HepG2 (cell line): ENCODE data around the gene CENPE. TPM values are rescaled to one million over a fixed set of nuclear protein-coding genes. Genes with fewer than 3 reads are reported as not detected.

Source experiments
- ADNP ChIP-seq: sonication (generic); formaldehyde crosslinking; IDR thresholded peaks from 2 replicates; pipeline ENCODE4 v1.4.0; 2020; ENCODE audit warnings: missing genetic modification reagents
- AHR ChIP-seq: IDR thresholded peaks from 2 replicates; pipeline ENCODE4 v1.6.1; 2018; ENCODE audit warnings: missing genetic modification reagents, missing compliant biosample characterization
- CTCF ChIP-seq: sonication (generic); formaldehyde crosslinking; IDR thresholded peaks from 2 replicates; pipeline ENCODE4 v1.5.0; 2020; ENCODE audit warnings: mild to moderate bottlenecking, missing genetic modification reagents, moderate library complexity
- FOXC1 ChIP-seq: sonication (generic); formaldehyde crosslinking; IDR thresholded peaks from 2 replicates; pipeline ENCODE4 v1.8.0; 2022; ENCODE audit warnings: mild to moderate bottlenecking, missing genetic modification reagents, borderline replicate concordance
- GLMP ChIP-seq: sonication (generic); formaldehyde crosslinking; IDR thresholded peaks from 2 replicates; pipeline ENCODE4 v1.9.0; 2021; ENCODE audit warnings: missing genetic modification reagents, mild to moderate bottlenecking, borderline replicate concordance
- IRX3 ChIP-seq: sonication (generic); formaldehyde crosslinking; IDR thresholded peaks from 2 replicates; pipeline ENCODE4 v1.8.1; 2023; ENCODE audit warnings: mild to moderate bottlenecking, low read depth, missing genetic modification reagents, borderline replicate concordance
- KMT2A ChIP-seq: sonication (generic); formaldehyde crosslinking; IDR thresholded peaks from 2 replicates; pipeline ENCODE4 v1.4.0; 2020; ENCODE audit warnings: missing genetic modification reagents
- MATR3 ChIP-seq: sonication (generic); formaldehyde crosslinking; IDR thresholded peaks from 2 replicates; pipeline ENCODE4 v1.4.0; 2020; ENCODE audit warnings: missing genetic modification reagents
- MED13 ChIP-seq: sonication (generic); formaldehyde crosslinking; IDR thresholded peaks from 2 replicates; pipeline ENCODE4 v1.5.0; 2020; ENCODE audit warnings: missing genetic modification reagents
- MEIS1 ChIP-seq: sonication (generic); formaldehyde crosslinking; IDR thresholded peaks from 2 replicates; pipeline ENCODE4 v1.9.0; 2021; ENCODE audit warnings: mild to moderate bottlenecking, missing genetic modification reagents, moderate library complexity, borderline replicate concordance
- NCOA5 ChIP-seq: sonication (generic); formaldehyde crosslinking; IDR thresholded peaks from 2 replicates; pipeline ENCODE4 v1.4.0; 2020; ENCODE audit warnings: missing genetic modification reagents
- TBX3 ChIP-seq: fragments of 450-650 bp; IDR thresholded peaks from 2 replicates; pipeline ENCODE4 v1.6.1; 2017; ENCODE audit warnings: antibody characterized with exemption, mild to moderate bottlenecking, inconsistent platforms, borderline replicate concordance
- TCF7L2 ChIP-seq: IDR thresholded peaks from 2 replicates; pipeline ENCODE4 v1.6.1; 2011; ENCODE audit warnings: mild to moderate bottlenecking, low read depth, low read length, moderate library complexity
- ZBTB7B ChIP-seq: sonication (generic); formaldehyde crosslinking; IDR thresholded peaks from 2 replicates; pipeline ENCODE4 v1.4.0; 2020; ENCODE audit warnings: missing genetic modification reagents
- ZIK1 ChIP-seq: sonication (generic); formaldehyde crosslinking; IDR thresholded peaks from 2 replicates; pipeline ENCODE4 v1.5.0; 2020; ENCODE audit warnings: mild to moderate bottlenecking, low read depth, missing genetic modification reagents, borderline replicate concordance
- ZMAT5 ChIP-seq: sonication (generic); formaldehyde crosslinking; IDR thresholded peaks from 2 replicates; pipeline ENCODE4 v1.5.0; 2020; ENCODE audit warnings: mild to moderate bottlenecking, low read depth, missing genetic modification reagents, borderline replicate concordance
- ZNF546 ChIP-seq: sonication (generic); formaldehyde crosslinking; conservative IDR thresholded peaks from 2 replicates; pipeline ENCODE4 v1.8.1; 2023; ENCODE audit warnings: mild to moderate bottlenecking, missing genetic modification reagents
- ZSCAN12 ChIP-seq: sonication (generic); formaldehyde crosslinking; IDR thresholded peaks from 2 replicates; pipeline ENCODE4 v1.9.0; 2021; ENCODE audit warnings: mild to moderate bottlenecking, missing genetic modification reagents
- polyA plus RNA-seq, 8 experiments: library from polyadenylated mRNA; depleted of rRNA in 3 of 8; stranded (reverse) in 7 of 8; unstranded in 1 of 8; fragments of >200 nt; fragmentation: Illumina TruSeq in 4 of 8; extraction: Trizol in 4 of 8; gene quantifications; 2 replicates each; pipeline versions ENCODE4 v1.2.1 to v1.2.3, GENCODE V29; 2011 to 2016; ENCODE audit warnings: low read depth in 4 of 8, missing spikeins in 1 of 8, mixed read lengths in 1 of 8; ENCODE audit not compliant: insufficient read depth in 1 of 8
- total RNA-seq, 5 experiments: library from RNA; depleted of rRNA; stranded (reverse); fragments of >200 nt; fragmentation: Illumina TruSeq; extraction: Trizol; gene quantifications; 2 replicates each; pipeline ENCODE4 v1.2.3, GENCODE V29; 2016; ENCODE audit warnings: low read depth in 1 of 5
- TF ChIP-seq, protein P1 (sequence below): sonication (generic); formaldehyde crosslinking; IDR thresholded peaks from 2 replicates; pipeline ENCODE4 v1.4.0; 2020; ENCODE audit warnings: missing genetic modification reagents, borderline replicate concordance
- TF ChIP-seq, protein P2 (sequence below): sonication (generic); formaldehyde crosslinking; IDR thresholded peaks from 2 replicates; pipeline ENCODE4 v1.5.1; 2020; ENCODE audit warnings: missing genetic modification reagents, mild to moderate bottlenecking, borderline replicate concordance
- TF ChIP-seq, protein P3 (sequence below): sonication (generic); formaldehyde crosslinking; IDR thresholded peaks from 2 replicates; pipeline ENCODE4 v1.4.0; 2020; ENCODE audit warnings: missing genetic modification reagents

CENPE gene
- total and polyA plus RNA-seq, 2 of the 13 experiments (the other 11 are each of a cell fraction or from before 2014, with no cell fraction given) = 2.1 to 19.8 TPM

GRCh38 chr4:103198111-103198765 is at the start of gene CENPE (continued):
- TF ChIP-seq, protein P1, sequence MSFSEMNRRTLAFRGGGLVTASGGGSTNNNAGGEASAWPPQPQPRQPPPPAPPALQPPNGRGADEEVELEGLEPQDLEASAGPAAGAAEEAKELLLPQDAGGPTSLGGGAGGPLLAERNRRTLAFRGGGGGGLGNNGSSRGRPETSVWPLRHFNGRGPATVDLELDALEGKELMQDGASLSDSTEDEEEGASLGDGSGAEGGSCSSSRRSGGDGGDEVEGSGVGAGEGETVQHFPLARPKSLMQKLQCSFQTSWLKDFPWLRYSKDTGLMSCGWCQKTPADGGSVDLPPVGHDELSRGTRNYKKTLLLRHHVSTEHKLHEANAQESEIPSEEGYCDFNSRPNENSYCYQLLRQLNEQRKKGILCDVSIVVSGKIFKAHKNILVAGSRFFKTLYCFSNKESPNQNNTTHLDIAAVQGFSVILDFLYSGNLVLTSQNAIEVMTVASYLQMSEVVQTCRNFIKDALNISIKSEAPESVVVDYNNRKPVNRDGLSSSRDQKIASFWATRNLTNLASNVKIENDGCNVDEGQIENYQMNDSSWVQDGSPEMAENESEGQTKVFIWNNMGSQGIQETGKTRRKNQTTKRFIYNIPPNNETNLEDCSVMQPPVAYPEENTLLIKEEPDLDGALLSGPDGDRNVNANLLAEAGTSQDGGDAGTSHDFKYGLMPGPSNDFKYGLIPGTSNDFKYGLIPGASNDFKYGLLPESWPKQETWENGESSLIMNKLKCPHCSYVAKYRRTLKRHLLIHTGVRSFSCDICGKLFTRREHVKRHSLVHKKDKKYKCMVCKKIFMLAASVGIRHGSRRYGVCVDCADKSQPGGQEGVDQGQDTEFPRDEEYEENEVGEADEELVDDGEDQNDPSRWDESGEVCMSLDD (CRISPR knock-in tag) = no peak
- TF ChIP-seq AHR (CRISPR knock-in tag) = no peak
- TF ChIP-seq, protein P2, sequence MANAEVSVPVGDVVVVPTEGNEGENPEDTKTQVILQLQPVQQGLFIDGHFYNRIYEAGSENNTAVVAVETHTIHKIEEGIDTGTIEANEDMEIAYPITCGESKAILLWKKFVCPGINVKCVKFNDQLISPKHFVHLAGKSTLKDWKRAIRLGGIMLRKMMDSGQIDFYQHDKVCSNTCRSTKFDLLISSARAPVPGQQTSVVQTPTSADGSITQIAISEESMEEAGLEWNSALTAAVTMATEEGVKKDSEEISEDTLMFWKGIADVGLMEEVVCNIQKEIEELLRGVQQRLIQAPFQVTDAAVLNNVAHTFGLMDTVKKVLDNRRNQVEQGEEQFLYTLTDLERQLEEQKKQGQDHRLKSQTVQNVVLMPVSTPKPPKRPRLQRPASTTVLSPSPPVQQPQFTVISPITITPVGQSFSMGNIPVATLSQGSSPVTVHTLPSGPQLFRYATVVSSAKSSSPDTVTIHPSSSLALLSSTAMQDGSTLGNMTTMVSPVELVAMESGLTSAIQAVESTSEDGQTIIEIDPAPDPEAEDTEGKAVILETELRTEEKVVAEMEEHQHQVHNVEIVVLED (CRISPR knock-in tag) = peak; percentile 74; the same call in 1 of the 2 replicates
- TF ChIP-seq MED13 = no peak; the same call in 1 of the 2 replicates
- TF ChIP-seq, protein P3, sequence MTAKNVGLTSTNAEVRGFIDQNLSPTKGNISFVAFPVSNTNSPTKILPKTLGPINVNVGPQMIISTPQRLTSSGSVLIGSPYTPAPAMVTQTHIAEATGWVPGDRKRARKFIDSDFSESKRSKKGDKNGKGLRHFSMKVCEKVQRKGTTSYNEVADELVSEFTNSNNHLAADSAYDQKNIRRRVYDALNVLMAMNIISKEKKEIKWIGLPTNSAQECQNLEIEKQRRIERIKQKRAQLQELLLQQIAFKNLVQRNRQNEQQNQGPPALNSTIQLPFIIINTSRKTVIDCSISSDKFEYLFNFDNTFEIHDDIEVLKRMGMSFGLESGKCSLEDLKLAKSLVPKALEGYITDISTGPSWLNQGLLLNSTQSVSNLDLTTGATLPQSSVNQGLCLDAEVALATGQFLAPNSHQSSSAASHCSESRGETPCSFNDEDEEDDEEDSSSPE = peak; percentile 96
- TF ChIP-seq KMT2A (CRISPR knock-in tag) = peak; percentile 95
- TF ChIP-seq ZMAT5 (CRISPR knock-in tag) = no peak
- TF ChIP-seq MATR3 (CRISPR knock-in tag) = no peak
- 0 out of 2 replicates have a peak, but pooled peaks have one; percentile 11 for TF ChIP-seq CTCF (CRISPR knock-in tag)
- no peak for TF ChIP-seq ZNF546 (CRISPR knock-in tag)
- TF ChIP-seq ZSCAN12 = no peak
- peak; percentile 48; the same call in 1 of the 2 replicates for TF ChIP-seq MEIS1 (CRISPR knock-in tag)
- peak; percentile 71 for TF ChIP-seq FOXC1 (CRISPR knock-in tag)
- TF ChIP-seq ZIK1 (CRISPR knock-in tag) = no peak
- TF ChIP-seq GLMP (CRISPR knock-in tag) = no peak
- no peak for TF ChIP-seq TCF7L2
- TF ChIP-seq TBX3 = no peak
- no peak for TF ChIP-seq NCOA5
- no peak for TF ChIP-seq IRX3 (CRISPR knock-in tag)
- TF ChIP-seq ZBTB7B (CRISPR knock-in tag) = no peak
- no peak for TF ChIP-seq ADNP (CRISPR knock-in tag)
